ENCODE results near the gene PRR14.
A peak's percentile ranks its signal among the peaks of the same experiment; 100 is the strongest.
"Not testable (repeated sequence)": the region's sequence is repeated elsewhere in the genome, so short reads cannot be mapped to it uniquely, and the experiment has no call there.

Gene PRR14

GRCh38 chr16:30619202-30619601, 31.6 kb upstream of the PRR14 start:
- H3K9me3 ChIP-seq (ENCODE audit: control insufficient read depth, low read depth, low read length): no peaks in the 10 kb centered on the region

GRCh38 chr16:30619638-30620037, 31.1 kb upstream of the PRR14 start:
- Histone ChIP-seq H3K9ac (ENCODE audit: low read length) (no peak overlapping the region), H3K4me1 (ENCODE audit: control insufficient read depth, low read depth, low read length) (no peaks in the 10 kb centered on the region), H3K36me3 (ENCODE audit: control insufficient read depth, low read depth, low read length) (no peaks in the 10 kb centered on the region), H3K27ac (ENCODE audit: low read length) (no peak overlapping the region), H3K4me3 (ENCODE audit: low read length) (no peak overlapping the region), H3K27me3 (ENCODE audit: control insufficient read depth, insufficient read depth, low read length) (no peaks in the 10 kb centered on the region), H3K9me3 (ENCODE audit: control insufficient read depth, low read depth, low read length) (no peaks in the 10 kb centered on the region)

More at GRCh38 chr16:30619202-30619601, 31.6 kb upstream of the PRR14 start:
- Histone ChIP-seq H3K27ac (ENCODE audit: low read length) (no peak overlapping the region), H3K4me3 (ENCODE audit: low read length) (no peak overlapping the region), H3K27me3 (ENCODE audit: control insufficient read depth, insufficient read depth, low read length) (no peaks in the 10 kb centered on the region), H3K4me1 (ENCODE audit: control insufficient read depth, low read depth, low read length) (no peaks in the 10 kb centered on the region), H3K36me3 (ENCODE audit: control insufficient read depth, low read depth, low read length) (no peaks in the 10 kb centered on the region), H3K9ac (ENCODE audit: low read length) (no peak overlapping the region)

- Histone ChIP-seq H3K36me3 (ENCODE audit: control insufficient read depth, low read depth, low read length) (no peaks in the 10 kb centered on the region), H3K27ac (ENCODE audit: low read length) (no peak overlapping the region), H3K27me3 (ENCODE audit: control insufficient read depth, insufficient read depth, low read length) (no peaks in the 10 kb centered on the region), H3K4me3 (ENCODE audit: low read length) (no peak overlapping the region), H3K9ac (ENCODE audit: low read length) (no peak overlapping the region), H3K9me3 (ENCODE audit: control insufficient read depth, low read depth, low read length) (no peaks in the 10 kb centered on the region), H3K4me1 (ENCODE audit: control insufficient read depth, low read depth, low read length) (no peaks in the 10 kb centered on the region)
Observed at GRCh38 chr16:30620169-30620568, 30.6 kb upstream of the PRR14 start.

- Histone ChIP-seq H3K27me3 (ENCODE audit: control insufficient read depth, insufficient read depth, low read length) (no peaks in the 10 kb centered on the region), H3K4me3 (ENCODE audit: low read length) (no peak overlapping the region), H3K27ac (ENCODE audit: low read length) (no peak overlapping the region), H3K9ac (ENCODE audit: low read length) (no peak overlapping the region), H3K9me3 (ENCODE audit: control insufficient read depth, low read depth, low read length) (no peaks in the 10 kb centered on the region), H3K36me3 (ENCODE audit: control insufficient read depth, low read depth, low read length) (no peaks in the 10 kb centered on the region), H3K4me1 (ENCODE audit: control insufficient read depth, low read depth, low read length) (no peaks in the 10 kb centered on the region)
Observed at GRCh38 chr16:30621765-30622164, 29.0 kb upstream of the PRR14 start.

DNA sequence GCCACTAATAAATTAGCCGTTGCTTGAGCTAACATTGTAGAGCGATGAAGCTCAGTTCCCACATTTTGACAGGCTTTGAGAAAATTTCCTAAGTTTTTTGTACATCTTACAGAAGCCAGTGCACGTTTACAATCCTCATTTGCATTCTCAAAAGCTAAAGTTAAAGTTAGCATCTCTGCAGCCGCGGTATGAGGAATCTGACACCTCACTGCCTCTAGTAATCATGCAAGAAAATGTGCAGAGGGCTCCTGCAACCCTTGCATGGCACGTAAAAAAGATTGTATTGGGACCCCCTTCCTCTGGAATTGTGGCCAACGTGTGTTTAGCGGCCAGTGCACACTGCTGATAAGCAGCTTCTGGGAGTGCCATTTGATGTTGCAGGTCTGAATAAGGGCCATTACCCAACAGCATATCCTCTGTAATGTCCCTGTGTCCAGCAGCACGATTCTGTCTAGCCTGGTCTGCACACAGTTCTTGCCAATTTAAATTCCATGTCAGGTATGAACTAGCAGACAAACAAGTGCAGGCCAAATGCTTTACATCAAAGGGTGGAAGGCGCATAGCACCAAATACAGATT, 28.2 kb upstream of the PRR14 start:
- Histone ChIP-seq H3K4me1 (ENCODE audit: control insufficient read depth, low read depth, low read length) (no peaks in the 10 kb centered on the region), H3K36me3 (ENCODE audit: control insufficient read depth, low read depth, low read length) (no peaks in the 10 kb centered on the region), H3K9me3 (ENCODE audit: control insufficient read depth, low read depth, low read length) (no peaks in the 10 kb centered on the region), H3K9ac (ENCODE audit: low read length) (no peak overlapping the region), H3K27me3 (ENCODE audit: control insufficient read depth, insufficient read depth, low read length) (no peaks in the 10 kb centered on the region), H3K27ac (ENCODE audit: low read length) (no peak overlapping the region), H3K4me3 (ENCODE audit: low read length) (no peak overlapping the region)

DNA sequence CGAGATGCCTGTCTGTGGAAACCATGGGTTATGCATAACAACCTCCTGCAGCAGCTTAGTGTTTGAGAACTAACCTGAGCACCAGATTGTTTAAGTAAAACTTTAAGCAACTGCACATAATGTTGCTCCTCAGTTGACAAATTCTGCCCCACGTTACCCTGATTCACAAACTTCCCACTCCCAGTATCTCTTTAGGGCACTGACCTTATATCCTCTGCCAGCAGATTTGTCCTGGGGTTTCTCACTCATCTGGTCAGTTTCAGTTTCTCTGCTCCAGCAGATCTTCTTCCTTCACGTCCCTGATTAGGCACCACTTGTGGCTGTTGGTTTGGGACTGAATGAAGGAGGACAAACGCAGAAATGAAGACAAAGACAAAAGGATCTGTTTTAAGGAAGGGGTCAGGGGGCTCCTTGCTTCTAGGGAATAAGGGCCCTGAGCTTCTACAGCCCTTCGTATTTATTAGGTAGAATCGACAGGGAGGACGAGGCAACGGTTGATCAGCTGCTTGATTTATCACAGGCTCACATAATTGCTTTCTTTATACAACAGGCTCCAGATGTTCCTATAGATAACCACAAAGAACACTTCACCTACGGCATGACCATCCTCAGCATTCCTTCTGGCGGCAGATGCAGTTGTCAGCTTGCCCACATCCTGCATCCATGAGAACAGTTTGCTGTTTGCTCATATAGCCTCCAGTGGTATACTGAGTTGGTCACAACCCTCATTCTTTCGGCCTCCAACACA, 27.1 kb upstream of the PRR14 start:
- H3K4me3 ChIP-seq (ENCODE audit: low read length): no peak overlapping the region
- no peak overlapping the region for H3K9ac ChIP-seq (ENCODE audit: low read length)
- H3K36me3 ChIP-seq (ENCODE audit: control insufficient read depth, low read depth, low read length): no peaks in the 10 kb centered on the region
- no peaks in the 10 kb centered on the region for H3K27me3 ChIP-seq (ENCODE audit: control insufficient read depth, insufficient read depth, low read length)
- H3K4me1 ChIP-seq (ENCODE audit: control insufficient read depth, low read depth, low read length): no peaks in the 10 kb centered on the region
- no peak overlapping the region for H3K27ac ChIP-seq (ENCODE audit: low read length)
- no peaks in the 10 kb centered on the region for H3K9me3 ChIP-seq (ENCODE audit: control insufficient read depth, low read depth, low read length)

- Histone ChIP-seq H3K9me3 (ENCODE audit: control insufficient read depth, low read depth, low read length) (no peaks in the 10 kb centered on the region), H3K27ac (ENCODE audit: low read length) (no peak overlapping the region), H3K36me3 (ENCODE audit: control insufficient read depth, low read depth, low read length) (no peaks in the 10 kb centered on the region), H3K4me3 (ENCODE audit: low read length) (no peak overlapping the region), H3K4me1 (ENCODE audit: control insufficient read depth, low read depth, low read length) (no peaks in the 10 kb centered on the region), H3K27me3 (ENCODE audit: control insufficient read depth, insufficient read depth, low read length) (peaks cover 6% of the 10 kb centered on the region), H3K9ac (ENCODE audit: low read length) (no peak overlapping the region)
Observed at GRCh38 chr16:30626236-30626635, 24.5 kb upstream of the PRR14 start.

- H3K4me1 ChIP-seq (ENCODE audit: control insufficient read depth, low read depth, low read length): no peaks in the 10 kb centered on the region
- no peak overlapping the region for H3K4me3 ChIP-seq (ENCODE audit: low read length)
- H3K27ac ChIP-seq (ENCODE audit: low read length): no peak overlapping the region
- no peaks in the 10 kb centered on the region for H3K9me3 ChIP-seq (ENCODE audit: control insufficient read depth, low read depth, low read length)
- H3K36me3 ChIP-seq (ENCODE audit: control insufficient read depth, low read depth, low read length): no peaks in the 10 kb centered on the region
- H3K27me3 ChIP-seq (ENCODE audit: control insufficient read depth, insufficient read depth, low read length): peaks cover 6% of the 10 kb centered on the region
- no peak overlapping the region for H3K9ac ChIP-seq (ENCODE audit: low read length)
Observed at GRCh38 chr16:30628628-30629540, 21.9 kb upstream of the PRR14 start.

- H3K27ac ChIP-seq (ENCODE audit: low read length); H3K9me3 ChIP-seq (ENCODE audit: control insufficient read depth, low read depth, low read length); H3K4me1 ChIP-seq (ENCODE audit: control insufficient read depth, low read depth, low read length); H3K9ac ChIP-seq (ENCODE audit: low read length); H3K27me3 ChIP-seq (ENCODE audit: control insufficient read depth, insufficient read depth, low read length); H3K36me3 ChIP-seq (ENCODE audit: control insufficient read depth, low read depth, low read length); H3K4me3 ChIP-seq (ENCODE audit: low read length): not testable (repeated sequence)
Observed at GRCh38 chr16:30632454-30632853, 18.3 kb upstream of the PRR14 start.

- H3K27ac ChIP-seq (ENCODE audit: low read length): peak overlapping the region; percentile 87
- peak overlapping the region; percentile 94 for H3K9ac ChIP-seq (ENCODE audit: low read length)
- H3K36me3 ChIP-seq (ENCODE audit: control insufficient read depth, low read depth, low read length): no peaks in the 10 kb centered on the region
- peak overlapping the region; percentile 94 for H3K4me3 ChIP-seq (ENCODE audit: low read length)
- no peaks in the 10 kb centered on the region for H3K9me3 ChIP-seq (ENCODE audit: control insufficient read depth, low read depth, low read length)
- H3K4me1 ChIP-seq (ENCODE audit: control insufficient read depth, low read depth, low read length): peaks cover 5% of the 10 kb centered on the region
- peaks cover 6% of the 10 kb centered on the region for H3K27me3 ChIP-seq (ENCODE audit: control insufficient read depth, insufficient read depth, low read length)
Observed at GRCh38 chr16:30633526-30633925, 17.2 kb upstream of the PRR14 start.

GRCh38 chr16:30636599-30636998, 14.2 kb upstream of the PRR14 start:
- H3K9ac ChIP-seq (ENCODE audit: low read length): no peak overlapping the region
- no peaks in the 10 kb centered on the region for H3K9me3 ChIP-seq (ENCODE audit: control insufficient read depth, low read depth, low read length)
- H3K27ac ChIP-seq (ENCODE audit: low read length): no peak overlapping the region
- peaks cover 6% of the 10 kb centered on the region for H3K27me3 ChIP-seq (ENCODE audit: control insufficient read depth, insufficient read depth, low read length)
- peaks cover 5% of the 10 kb centered on the region for H3K4me1 ChIP-seq (ENCODE audit: control insufficient read depth, low read depth, low read length)
- no peaks in the 10 kb centered on the region for H3K36me3 ChIP-seq (ENCODE audit: control insufficient read depth, low read depth, low read length)
- H3K4me3 ChIP-seq (ENCODE audit: low read length): no peak overlapping the region
